GM12878 (cell line): ENCODE data around the gene TMEM186. TPM values are rescaled to one million over a fixed set of nuclear protein-coding genes. Genes with fewer than 3 reads are reported as not detected.

ENCODE experiments used
- BCL3 ChIP-seq: IDR thresholded peaks from 2 replicates; pipeline ENCODE4 v1.6.1; 2011; ENCODE audit warnings: borderline replicate concordance, low read depth, mild to moderate bottlenecking, moderate library complexity, low read length; ENCODE audit not compliant: insufficient read depth, poor library complexity, severe bottlenecking
- CBFB ChIP-seq: IDR thresholded peaks from 2 replicates; pipeline ENCODE4 v1.6.1; 2016; ENCODE audit warnings: antibody characterized with exemption, low read depth
- CEBPB ChIP-seq, 2 experiments: fragments of 150-350 bp in 1 of 2; IDR thresholded peaks; 2 replicates each; pipeline ENCODE4 v1.6.1; 2012 to 2014; ENCODE audit warnings: low read depth in 2 of 2, low read length in 2 of 2, borderline replicate concordance in 1 of 2, inconsistent platforms in 1 of 2
- CEBPZ ChIP-seq: fragments of 150-350 bp; IDR thresholded peaks from 2 replicates; pipeline ENCODE4 v1.6.1; 2016; ENCODE audit warnings: low read depth, low read length
- CHD2 ChIP-seq: IDR thresholded peaks from 2 replicates; pipeline ENCODE4 v1.6.1; 2011; ENCODE audit warnings: low read depth, low read length, improper control_type of control experiment, borderline replicate concordance
- CHD4 ChIP-seq: fragments of 200-600 bp; sonication (generic); IDR thresholded peaks from 2 replicates; pipeline ENCODE4 v1.6.1; 2016; ENCODE audit warnings: mild to moderate bottlenecking
- EGR1 ChIP-seq, 2 experiments: IDR thresholded peaks; 1 replicate in 1 of 2; 2 replicates in 1 of 2; pipeline ENCODE4 v1.6.1; 2011 to 2012; ENCODE audit warnings: low read depth in 2 of 2, low read length in 2 of 2, borderline replicate concordance in 1 of 2, mild to moderate bottlenecking in 1 of 2, moderate library complexity in 1 of 2
- GABPA ChIP-seq: IDR thresholded peaks from 2 replicates; pipeline ENCODE4 v1.6.1; 2014; ENCODE audit warnings: antibody characterized with exemption, low read depth, mild to moderate bottlenecking, inconsistent platforms
- JUND ChIP-seq: IDR thresholded peaks from 2 replicates; pipeline ENCODE4 v1.6.1; 2012; ENCODE audit warnings: low read depth, mild to moderate bottlenecking, low read length, improper control_type of control experiment, moderate library complexity
- KLF5 ChIP-seq: fragments of 450-650 bp; IDR thresholded peaks from 2 replicates; pipeline ENCODE4 v1.6.1; 2014; ENCODE audit warnings: mild to moderate bottlenecking; ENCODE audit not compliant: partially characterized antibody
- POLR2AphosphoS2 ChIP-seq: IDR thresholded peaks from 2 replicates; pipeline ENCODE4 v1.6.1; 2011; ENCODE audit warnings: low read depth, mild to moderate bottlenecking, low read length, improper control_type of control experiment, moderate library complexity
- RBBP5 ChIP-seq: fragments of 200-600 bp; sonication (generic); conservative IDR thresholded peaks from 2 replicates; pipeline ENCODE4 v1.6.1; 2016
- RUNX3 ChIP-seq: IDR thresholded peaks from 2 replicates; pipeline ENCODE4 v1.6.1; 2012; ENCODE audit warnings: low read length, inconsistent platforms
- SMAD1 ChIP-seq: fragments of 450-650 bp; IDR thresholded peaks from 2 replicates; pipeline ENCODE4 v1.6.1; 2018; ENCODE audit warnings: mild to moderate bottlenecking, low read depth; ENCODE audit not compliant: partially characterized antibody
- STAT3 ChIP-seq: IDR thresholded peaks from 2 replicates; pipeline ENCODE4 v1.6.1; 2011; ENCODE audit warnings: low read depth, low read length, improper control_type of control experiment
- ZBTB40 ChIP-seq: fragments of 450-650 bp; IDR thresholded peaks from 2 replicates; pipeline ENCODE4 v1.6.1; 2016; ENCODE audit warnings: mild to moderate bottlenecking, moderate library complexity, borderline replicate concordance
- ZNF24 ChIP-seq: fragments of 450-650 bp; IDR thresholded peaks from 2 replicates; pipeline ENCODE4 v1.6.1; 2017; ENCODE audit warnings: antibody characterized with exemption, mild to moderate bottlenecking
- ZNF274 ChIP-seq: IDR thresholded peaks from one replicate; pipeline ENCODE4 v1.8.0; 2011; ENCODE audit not compliant: insufficient read length, insufficient read depth
- ZSCAN29 ChIP-seq: fragments of 450-650 bp; IDR thresholded peaks from 2 replicates; pipeline ENCODE4 v1.6.1; 2017; ENCODE audit warnings: mild to moderate bottlenecking, moderate library complexity
- polyA plus RNA-seq, 11 experiments: library from polyadenylated mRNA; depleted of rRNA in 4 of 11; unstranded in 6 of 11; stranded (reverse) in 5 of 11; fragments of >200 nt; fragmentation: Nextera tagmentation in 4 of 11; fragmentation: Illumina TruSeq in 1 of 11; extraction: Ambion mirVana in 4 of 11; extraction: Trizol in 1 of 11; gene quantifications; 1 replicate in 1 of 11; 2 replicates in 10 of 11; pipeline versions ENCODE4 v1.2.1 to v1.2.3, GENCODE V29; 2011 to 2016; ENCODE audit warnings: inconsistent platforms in 2 of 11, missing spikeins in 2 of 11, low read depth in 1 of 11
- total RNA-seq, 4 experiments: library from RNA; depleted of rRNA in 3 of 4; stranded (reverse); fragments of >200 nt in 3 of 4; fragmentation: Illumina TruSeq in 1 of 4; extraction: Trizol in 1 of 4; gene quantifications; 2 replicates each; pipeline versions ENCODE4 v1.2.1 to v1.2.3, GENCODE V29; 2013 to 2021

Gene TMEM186
- total and polyA plus RNA-seq, 10 of the 15 experiments (the other 5 are each of a cell fraction or from before 2014, with no cell fraction given) = 10.6 to 28.9 (median 17.0) TPM

- no peak for TF ChIP-seq CEBPZ
- peak; percentile 93 for TF ChIP-seq ZBTB40
- no peak for TF ChIP-seq CEBPB (IDR thresholded peaks at IDR 0.05; ENCODE audit: borderline replicate concordance in 1 of 2, low read depth in 2 of 2, low read length in 2 of 2)
- TF ChIP-seq CBFB = peak; percentile 69
- TF ChIP-seq RUNX3 = peak; percentile 77
- TF ChIP-seq BCL3 = no peak
- no peak; the same call in 1 of the 2 replicates for TF ChIP-seq POLR2AphosphoS2
- TF ChIP-seq RBBP5 = no peak
- TF ChIP-seq KLF5 = peak; percentile 59
- no peak for TF ChIP-seq SMAD1
- no peak for TF ChIP-seq ZNF24
- no peak for TF ChIP-seq CHD4
- TF ChIP-seq EGR1 (IDR thresholded peaks at IDR 0.05; ENCODE audit: borderline replicate concordance in 1 of 2, low read depth in 2 of 2, low read length in 2 of 2) = peak in 1 of 2 experiments; percentile 13; a peak in 1 of 3 replicates
- TF ChIP-seq ZNF274 = no peak
- TF ChIP-seq GABPA = peak; percentile 94
- TF ChIP-seq ZSCAN29 = no peak
- TF ChIP-seq JUND = no peak; the same call in 1 of the 2 replicates
- peak; percentile 73 for TF ChIP-seq CHD2
- no peak for TF ChIP-seq STAT3
These were observed at the start of gene TMEM186, which contains the start of gene PMM2 (continued) for GRCh38 chr16:8797364-8798173.
